Stimulated activated CD4-positive, alpha-beta T cell treated with anti-CD3 and anti-CD28 coated beads, TNF-alpha, amount 100 ng/mL, for 1 hour (primary cell): ENCODE results near the gene ACOT7.
"Not testable (repeated sequence)": the region's sequence is repeated elsewhere in the genome, so short reads cannot be mapped to it uniquely, and the experiment has no call there.

Source experiments
- DNase-seq, 3 donors: peaks; one replicate each; pipeline ENCODE4 v3.0.0-alpha.2; 2020; ENCODE audit warnings: low read depth in 3 of 3, low spot score in 1 of 3

ACOT7 gene

DNA sequence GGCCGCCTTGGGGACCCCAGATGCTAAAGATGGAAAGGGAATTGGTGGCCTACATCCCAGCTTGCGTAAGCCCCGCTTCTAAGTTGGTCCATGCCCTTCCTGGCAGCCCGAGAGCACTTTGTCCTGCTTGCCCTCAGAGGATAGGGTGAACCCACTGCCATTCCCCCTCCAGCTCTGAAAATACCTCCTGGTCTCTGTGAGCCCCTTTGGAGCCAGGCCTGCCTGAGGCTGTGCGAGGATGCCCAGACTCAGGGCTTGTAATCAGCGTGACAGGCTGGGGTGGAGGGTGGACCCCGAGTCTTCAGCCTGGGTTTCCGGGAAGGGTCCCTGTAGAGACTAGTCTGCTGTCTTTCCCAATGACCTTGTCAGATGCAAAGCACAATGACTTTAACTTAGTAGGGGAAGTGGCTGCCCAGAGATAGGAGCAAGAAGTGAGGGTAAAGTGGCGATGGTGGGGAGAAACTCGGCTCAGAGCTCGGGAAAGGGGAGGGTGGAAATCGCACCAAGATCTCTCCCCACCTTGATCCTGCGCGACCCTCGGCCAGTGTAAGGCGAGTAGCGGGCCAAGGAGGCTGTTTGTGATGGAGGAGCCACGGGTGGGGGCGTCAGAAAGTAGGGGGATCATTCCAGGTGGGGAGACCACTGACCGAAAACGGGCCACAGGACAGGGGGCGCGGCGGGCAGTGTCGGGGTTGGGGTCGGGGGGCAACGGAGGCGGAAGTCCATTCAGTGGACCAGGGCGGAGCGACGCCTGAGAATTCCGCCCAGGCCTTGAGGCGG lies 152.3 kb downstream of the ACOT7 start:
- no peak for DNase-seq

DNA sequence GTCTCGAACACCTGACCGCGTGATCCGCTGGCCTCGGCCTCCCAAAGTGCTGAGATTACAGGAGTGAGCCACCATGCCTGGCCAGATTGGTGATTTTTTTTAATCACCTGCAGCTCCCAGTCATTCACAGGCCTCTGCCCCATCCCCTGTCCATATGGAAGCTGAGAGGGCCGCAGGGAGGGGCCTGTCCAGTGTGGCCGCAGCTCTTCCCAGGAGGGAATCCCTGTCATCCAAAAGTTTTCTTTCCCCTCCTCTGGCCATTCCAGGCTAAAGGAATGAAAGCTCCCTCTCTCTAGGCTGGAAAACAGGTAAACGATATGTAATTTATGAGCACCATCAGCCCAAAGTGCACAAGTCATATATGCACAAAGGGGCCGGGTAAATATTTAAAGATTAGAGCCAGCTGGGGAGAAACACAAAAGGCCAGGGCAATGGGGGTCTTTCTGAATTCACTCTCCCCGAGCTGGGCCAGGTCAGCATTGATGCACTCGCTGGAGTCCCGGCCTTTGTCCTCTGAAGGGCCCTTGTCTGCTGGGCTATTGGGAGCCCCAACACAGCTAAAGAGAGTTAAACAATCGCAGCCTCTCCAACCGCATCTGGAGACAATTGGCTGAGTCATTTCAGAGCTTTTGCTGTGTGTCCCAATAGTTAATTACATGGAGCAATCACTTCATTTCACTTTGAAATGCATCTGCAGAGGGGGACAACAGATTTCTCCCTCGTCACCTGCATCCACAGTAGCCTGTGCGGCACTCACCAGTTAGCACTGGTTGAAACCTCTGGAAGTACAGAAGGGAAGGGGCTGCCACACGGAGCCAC lies 153.4 kb downstream of the ACOT7 start:
- DNase-seq = no peak

DNA sequence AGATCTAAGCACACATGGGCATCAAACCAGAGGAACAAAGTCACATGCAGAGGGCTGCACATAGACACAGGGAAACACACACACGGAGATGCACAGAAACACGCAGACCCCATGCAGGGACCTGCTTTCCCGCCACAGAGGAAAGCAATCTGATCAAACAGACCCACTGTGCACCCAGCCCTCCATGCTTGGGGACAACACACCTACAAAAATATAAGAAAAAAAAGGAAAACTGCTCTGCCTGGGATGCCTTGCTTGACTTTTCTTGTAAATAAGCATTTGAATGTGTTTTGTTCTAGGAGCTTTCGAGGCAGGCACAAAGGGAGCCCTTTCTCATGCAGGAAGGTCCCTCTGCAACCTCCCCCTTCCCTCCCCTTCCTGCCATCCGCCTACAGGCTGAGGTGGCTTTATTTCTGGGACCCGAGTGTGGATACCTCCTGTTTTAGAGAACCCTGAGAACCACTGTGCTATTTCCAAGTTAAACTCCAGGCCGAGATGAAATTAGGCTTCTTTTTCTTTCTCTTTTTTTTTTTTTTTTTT lies 154.3 kb downstream of the ACOT7 start:
- no peak for DNase-seq

DNA sequence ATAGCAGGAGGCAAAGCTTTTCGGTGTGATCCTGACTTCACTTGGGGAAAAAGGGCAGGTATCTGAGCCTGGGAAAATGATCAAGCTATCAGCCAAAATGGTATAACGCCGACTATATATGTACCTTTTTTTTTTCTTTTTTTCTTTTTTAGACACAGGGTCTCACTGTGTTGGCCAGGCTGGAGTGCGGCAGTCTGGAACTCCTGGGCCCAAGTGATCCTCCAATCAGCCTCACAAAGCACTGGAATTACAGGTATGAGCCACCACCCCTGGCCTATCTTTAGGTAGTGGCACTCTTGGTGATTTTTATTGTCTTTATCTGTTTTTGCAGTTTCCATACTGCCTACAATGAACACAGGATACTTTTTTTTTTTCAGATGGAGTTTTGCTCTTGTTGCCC lies 156.5 kb downstream of the ACOT7 start:
- DNase-seq = no peak

DNA sequence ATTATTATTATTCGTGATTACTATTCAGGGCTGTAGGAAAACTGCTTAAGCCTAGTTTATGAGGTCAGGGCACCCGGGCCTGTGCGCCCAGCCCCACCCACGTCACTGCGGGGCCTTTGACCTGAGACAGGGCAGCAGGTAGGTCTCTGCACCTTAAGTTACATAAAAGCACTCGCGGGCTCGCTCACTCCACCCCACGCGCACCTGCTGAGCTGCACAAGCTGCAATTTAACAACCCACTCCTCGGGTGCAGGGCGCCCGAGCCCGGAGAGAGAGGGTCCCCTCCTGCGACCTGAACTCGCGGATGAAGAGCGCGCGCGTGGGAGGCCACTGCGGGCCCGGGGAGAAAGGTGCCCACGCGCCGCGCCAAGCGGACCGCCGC lies 158.3 kb downstream of the ACOT7 start:
- DNase-seq = no peak

DNA sequence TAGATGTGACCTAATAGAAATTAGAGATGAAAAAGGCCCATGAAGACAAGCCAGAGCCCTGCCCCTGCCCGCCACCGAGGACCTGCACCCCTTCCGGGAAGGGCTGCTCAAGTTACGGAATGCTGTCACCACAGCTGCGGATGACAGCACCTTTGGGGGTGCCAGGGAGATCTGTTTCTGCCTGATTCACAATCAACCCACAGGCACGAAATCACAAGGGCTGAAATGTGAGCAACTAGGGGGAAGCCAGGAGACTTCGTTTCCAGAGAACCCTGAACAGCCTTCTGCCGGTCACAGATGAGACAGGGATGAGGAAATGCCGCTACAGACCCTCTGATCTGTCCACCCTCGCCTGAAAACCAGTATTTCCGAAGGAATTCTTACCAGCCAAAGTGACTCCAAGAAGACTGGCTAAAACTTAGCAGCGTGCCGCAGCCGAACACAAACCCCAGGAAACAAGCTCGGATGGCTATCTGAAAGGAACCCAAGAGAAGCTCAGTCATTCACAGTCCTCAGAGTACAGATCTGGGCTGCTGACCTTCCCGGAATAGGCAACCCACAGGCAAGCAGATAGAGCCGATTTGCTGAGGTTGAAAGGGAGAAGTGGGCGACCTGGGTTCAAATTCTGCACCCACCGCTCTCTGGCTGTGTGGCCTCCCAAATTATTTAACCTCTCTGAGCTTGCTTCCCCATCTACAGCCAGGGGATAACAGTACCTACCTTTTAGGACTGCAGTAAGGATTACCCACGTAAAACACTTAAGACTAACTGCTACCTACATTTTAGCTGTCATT lies 158.9 kb downstream of the ACOT7 start:
- DNase-seq = no peak

DNA sequence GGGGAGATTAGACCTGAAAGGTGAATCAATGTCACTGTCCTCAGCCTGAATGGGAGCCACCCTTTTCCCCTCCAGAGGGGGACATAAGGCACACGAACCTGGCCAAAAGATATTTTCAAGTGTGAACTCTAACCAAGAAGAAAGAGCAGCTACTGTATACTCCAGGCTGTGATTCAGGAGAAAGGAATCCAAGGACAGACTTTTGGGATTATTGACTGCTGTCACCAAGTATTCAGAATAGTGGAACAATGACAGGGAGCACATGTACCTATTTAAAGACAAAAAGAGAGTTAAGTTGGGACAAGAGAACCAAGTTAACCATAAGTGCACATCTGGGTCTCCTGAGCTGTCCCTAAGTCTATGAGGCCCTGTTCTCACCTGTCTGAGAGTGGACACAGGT lies 160.2 kb downstream of the ACOT7 start:
- no peak for DNase-seq

DNA sequence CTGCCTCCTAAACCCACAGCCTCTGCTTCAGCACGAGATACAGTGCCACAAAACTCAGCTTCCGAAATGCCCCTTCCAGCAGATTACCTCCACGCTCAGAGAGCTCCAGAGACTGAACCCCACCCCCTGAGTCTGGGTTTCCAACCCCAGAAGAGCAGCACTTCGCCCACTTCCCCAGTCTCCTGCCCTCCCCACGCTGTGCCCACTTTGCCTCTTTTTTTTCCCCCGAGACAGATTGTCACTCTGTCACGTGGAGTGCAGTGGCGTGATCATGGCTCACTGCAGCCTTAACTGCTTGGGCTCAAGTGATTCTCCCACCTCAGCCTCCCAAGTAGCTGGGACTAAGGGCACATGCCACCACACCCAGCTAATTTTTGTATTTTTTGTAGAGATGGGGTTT lies 167.9 kb downstream of the ACOT7 start:
- DNase-seq = no peak

DNA sequence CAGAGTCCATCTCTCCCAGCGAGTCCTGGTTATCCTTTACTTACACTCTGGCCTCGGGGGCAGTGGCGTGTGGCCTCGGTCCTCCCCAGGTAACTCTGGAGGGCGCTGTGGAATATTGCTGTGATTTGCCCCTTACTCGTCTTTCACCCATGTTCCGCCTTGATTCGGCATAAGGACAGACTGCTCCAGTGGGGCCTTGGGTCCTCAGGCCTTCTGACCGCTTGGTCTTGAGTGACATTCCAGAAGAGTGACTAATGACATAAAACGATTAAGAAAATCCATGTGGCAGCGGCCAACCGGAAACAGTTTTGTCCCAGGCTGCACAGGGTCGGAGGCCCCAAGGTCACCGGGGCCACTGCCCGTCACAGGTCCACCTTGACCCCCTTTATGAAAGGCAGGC lies 168.8 kb downstream of the ACOT7 start:
- DNase-seq = no peak

DNA sequence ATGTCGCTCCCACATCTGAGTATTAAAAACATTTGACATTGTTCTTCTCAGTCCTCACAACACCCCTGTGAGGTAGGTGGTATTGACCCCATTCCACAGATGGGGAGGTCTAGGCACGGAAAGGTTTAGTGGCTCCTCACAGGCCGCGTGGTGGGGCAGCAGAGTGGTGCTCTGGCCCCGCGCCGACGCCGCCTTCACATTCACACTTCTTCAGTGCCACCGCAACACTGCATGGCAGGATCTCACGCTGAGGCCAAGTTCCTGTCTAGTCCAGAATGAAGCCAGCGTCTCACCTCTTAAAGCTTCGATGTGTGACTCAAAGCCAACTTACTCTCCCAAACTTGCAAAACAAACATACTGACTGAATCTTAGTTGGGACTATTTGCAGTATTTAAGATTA lies 169.9 kb downstream of the ACOT7 start:
- no peak for DNase-seq

DNA sequence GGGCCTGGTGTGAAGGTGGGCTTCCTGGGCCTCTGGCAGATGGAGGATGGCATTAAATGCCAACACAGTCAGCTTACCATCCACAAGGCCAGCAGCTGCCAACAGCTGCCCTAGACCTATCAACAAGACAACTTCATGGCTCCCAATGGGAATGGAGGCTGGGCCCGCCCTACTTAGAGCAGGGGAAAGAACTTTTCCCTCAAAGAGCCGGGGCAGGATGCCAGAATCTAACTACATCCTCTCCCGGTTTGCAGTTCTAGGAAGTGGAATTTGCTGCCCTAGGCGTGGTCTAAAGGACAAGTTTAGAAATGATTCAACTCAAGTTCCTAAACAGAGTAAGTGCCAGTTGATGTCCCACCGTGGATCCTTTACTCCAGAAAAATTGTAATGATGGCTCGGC lies 170.9 kb downstream of the ACOT7 start:
- no peak for DNase-seq

DNA sequence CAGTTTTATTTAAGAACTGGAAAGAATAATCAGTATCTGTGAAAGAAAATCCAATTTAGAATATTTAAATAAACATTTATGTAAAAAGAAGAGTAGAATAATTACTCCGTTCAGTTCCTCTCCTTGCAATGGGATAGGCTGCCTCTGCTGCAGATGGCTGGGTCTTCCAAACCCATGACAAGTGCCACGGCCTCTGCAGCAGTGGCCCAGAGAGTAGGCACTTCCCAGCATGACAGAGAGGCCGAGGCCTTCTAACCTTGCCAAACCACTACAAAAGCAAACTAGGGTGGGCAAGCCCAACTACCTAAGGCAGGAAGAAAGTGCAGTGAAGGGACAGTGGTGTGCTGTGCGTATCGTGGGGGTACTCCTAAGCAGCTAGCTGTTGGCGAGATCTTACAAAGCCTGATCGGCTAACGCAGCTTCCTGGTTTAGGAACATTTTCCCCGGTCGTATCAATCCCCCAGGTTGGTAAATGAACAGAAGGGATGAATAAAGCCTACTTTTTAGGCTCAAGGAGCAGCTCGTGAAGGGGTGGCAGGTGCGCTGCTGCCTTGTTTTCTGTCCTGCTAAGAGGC lies 172.3 kb downstream of the ACOT7 start:
- DNase-seq = no peak

DNA sequence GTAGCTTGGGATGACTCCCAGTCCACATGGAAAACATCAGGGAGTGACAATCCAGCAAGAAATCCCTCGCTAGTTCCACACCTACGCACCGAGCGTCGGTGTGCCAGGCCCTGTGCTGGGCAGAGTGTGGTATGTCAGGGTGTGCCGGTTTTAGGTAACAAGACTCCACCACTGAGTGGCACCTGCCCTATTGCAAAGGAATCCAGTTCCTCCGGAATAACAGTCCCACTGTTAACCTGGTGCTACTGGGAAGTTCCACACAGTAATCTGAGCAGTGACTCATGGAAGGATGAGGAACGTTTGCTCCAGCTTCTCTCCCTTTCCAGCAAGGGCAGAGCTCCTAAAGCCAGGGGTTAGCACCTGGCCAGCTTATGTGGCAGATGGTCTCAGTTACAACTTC lies 173.3 kb downstream of the ACOT7 start:
- DNase-seq = no peak

DNA sequence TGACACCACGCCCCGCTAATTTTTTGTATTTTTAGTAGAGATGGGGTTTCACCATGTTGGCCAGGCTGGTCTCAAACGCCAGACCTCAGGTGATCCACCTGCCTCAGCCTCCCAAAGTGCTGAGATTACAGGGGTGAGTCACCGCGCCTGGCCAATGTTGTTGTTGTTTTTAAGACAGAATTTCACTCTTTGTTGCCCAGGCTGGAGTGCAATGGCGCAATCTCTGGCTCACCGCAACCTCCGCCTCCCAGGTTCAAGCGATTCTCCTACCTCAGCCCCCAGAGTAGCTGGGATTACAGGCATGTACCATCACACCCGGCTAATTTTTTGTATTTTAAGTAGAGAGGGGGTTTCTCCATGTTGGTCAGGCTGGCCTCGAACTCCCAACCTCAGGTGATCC lies 173.9 kb downstream of the ACOT7 start:
- DNase-seq = not testable (repeated sequence)

DNA sequence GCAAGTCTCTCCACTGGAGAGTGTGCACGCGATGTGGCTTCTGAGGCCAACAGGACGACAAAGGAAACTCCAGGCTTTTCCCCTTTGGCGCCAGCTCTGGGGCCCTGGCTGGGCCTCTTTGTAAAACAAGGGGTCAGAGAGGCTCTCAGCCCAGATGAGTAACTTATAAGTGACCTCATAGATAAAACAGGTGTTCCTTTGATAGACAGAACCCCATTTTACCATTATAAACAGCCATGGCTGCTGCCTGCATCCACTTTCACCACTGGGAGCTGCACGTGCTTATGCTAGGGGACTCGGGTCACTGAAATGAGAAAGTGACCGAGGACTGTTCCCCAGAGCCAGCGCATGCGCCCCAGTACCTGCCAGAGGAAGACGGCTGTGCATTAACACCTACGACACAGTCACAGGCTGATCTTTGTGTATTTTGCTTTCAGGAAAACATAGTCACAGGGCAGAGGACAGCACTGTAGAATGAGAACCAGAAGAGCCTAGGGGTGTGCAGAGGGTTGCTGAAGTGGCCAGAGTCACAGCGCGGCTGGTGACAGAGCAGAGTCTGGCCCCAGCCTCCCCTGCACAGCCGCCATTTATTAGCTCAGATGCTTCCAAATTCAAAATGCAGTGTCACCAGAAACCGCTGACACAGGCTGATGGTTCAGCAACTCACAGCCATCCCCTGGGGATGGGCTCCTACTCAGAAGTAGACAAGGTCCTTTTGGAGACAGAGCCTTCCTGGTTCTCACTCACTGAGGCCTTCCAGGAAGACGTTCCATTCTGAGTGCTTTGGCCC lies 175.0 kb downstream of the ACOT7 start:
- no peak for DNase-seq
